Coronary artery (tissue), 2 donors: ENCODE results near the gene HINFP.

Source experiments
- DNase-seq: peaks from one replicate; pipeline ENCODE4 v3.0.0-alpha.2; 2017; ENCODE audit warnings: low spot score
- H3K27ac ChIP-seq, 2 donors: fragments of 200-600 bp; sonication (generic); one replicate each; pipeline ENCODE4 v1.5.1; 2016 to 2019
- H3K4me3 ChIP-seq: fragments of 200-600 bp; sonication (generic); 2 replicates; pipeline ENCODE4 v1.5.1; 2016; ENCODE audit warnings: mild to moderate bottlenecking, moderate library complexity
- CTCF ChIP-seq: fragments of 200-600 bp; sonication (generic); IDR thresholded peaks from one replicate; pipeline ENCODE4 v1.5.1; 2019; ENCODE audit warnings: antibody characterized with exemption

HINFP gene

GRCh38 chr11:119113716-119114115 is 7.7 kb upstream of the HINFP start:
- Histone ChIP-seq H3K4me3 (no peak overlapping the region), H3K27ac (no peak overlapping the region)
- TF ChIP-seq CTCF, result no peak
- DNase-seq, result peak; percentile 58

- no peak overlapping the region for H3K4me3 ChIP-seq
- no peak for TF ChIP-seq CTCF
- no peak overlapping the region for H3K27ac ChIP-seq
- DNase-seq, result no peak
These were observed 7.0 kb upstream of the HINFP start for GRCh38 chr11:119114351-119114750.

- DNase-seq, result peak; percentile 29
- no peak overlapping the region for H3K4me3 ChIP-seq
- TF ChIP-seq CTCF, result no peak
- peak overlapping the region in 1 of 2 donors; percentile 64 for H3K27ac ChIP-seq
These were observed 5.7 kb upstream of the HINFP start for GRCh38 chr11:119115484-119116234.

GRCh38 chr11:119116235-119116594 is 5.2 kb upstream of the HINFP start:
- peak overlapping the region in 1 of 2 donors; percentile 64 for H3K27ac ChIP-seq

GRCh38 chr11:119116601-119117000 is 4.8 kb upstream of the HINFP start:
- peak; percentile 62 for DNase-seq
- Histone ChIP-seq H3K4me3 (no peak overlapping the region), H3K27ac (peak overlapping the region in 1 of 2 donors; percentile 64)
- TF ChIP-seq CTCF, result no peak

More at GRCh38 chr11:119116235-119116594, 5.2 kb upstream of the HINFP start:
- no peak overlapping the region for H3K4me3 ChIP-seq
- DNase-seq, result peak; percentile 69
- TF ChIP-seq CTCF, result no peak

- peak; percentile 28 for DNase-seq
- no peak for TF ChIP-seq CTCF
- no peak overlapping the region for H3K4me3 ChIP-seq
- H3K27ac ChIP-seq, result no peak overlapping the region
These were observed 4.2 kb upstream of the HINFP start for GRCh38 chr11:119117004-119117706.

GRCh38 chr11:119118227-119118626 is 3.2 kb upstream of the HINFP start:
- no peak for TF ChIP-seq CTCF
- Histone ChIP-seq H3K4me3 (no peak overlapping the region), H3K27ac (no peak overlapping the region)
- DNase-seq, result no peak
